Body of pancreas (tissue), 4 donors: ENCODE measurements around the gene STRBP.

Experiments used
- POLR2A ChIP-seq, 3 donors: fragments of 450-650 bp; IDR thresholded peaks; one replicate each; pipeline ENCODE4 v1.6.1; 2016; ENCODE audit warnings: antibody characterized with exemption in 3 of 3, mild to moderate bottlenecking in 2 of 3
- TF ChIP-seq, protein P1 (sequence below), 7 experiments: fragments of 450-650 bp in 4 of 7; fragments of 200-600 bp in 3 of 7; sonication (generic) in 3 of 7; IDR thresholded peaks; one replicate each; pipeline ENCODE4 v1.5.1; 2016 to 2019; ENCODE audit warnings: antibody characterized with exemption in 7 of 7

DNA sequence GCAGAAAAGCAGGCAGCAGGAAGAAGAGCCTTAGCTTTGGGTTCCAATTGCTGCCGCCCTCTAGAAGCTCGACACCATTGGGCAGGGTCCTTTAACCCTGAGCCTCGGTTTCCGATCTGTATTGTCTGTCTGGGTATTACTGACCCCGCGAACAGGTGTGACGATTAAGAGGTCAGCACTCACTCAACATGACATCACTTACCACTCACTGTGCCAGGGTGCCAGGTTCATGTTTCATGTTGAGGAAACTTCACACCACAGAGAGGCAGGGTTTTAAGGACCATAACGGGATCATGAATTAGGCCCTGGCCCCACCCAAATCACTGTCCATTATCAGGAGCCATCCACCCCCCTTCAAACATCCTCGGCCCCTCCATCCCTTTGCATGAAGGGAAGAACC lies 159.4 kb downstream of the STRBP start:
- TF ChIP-seq, protein P1, sequence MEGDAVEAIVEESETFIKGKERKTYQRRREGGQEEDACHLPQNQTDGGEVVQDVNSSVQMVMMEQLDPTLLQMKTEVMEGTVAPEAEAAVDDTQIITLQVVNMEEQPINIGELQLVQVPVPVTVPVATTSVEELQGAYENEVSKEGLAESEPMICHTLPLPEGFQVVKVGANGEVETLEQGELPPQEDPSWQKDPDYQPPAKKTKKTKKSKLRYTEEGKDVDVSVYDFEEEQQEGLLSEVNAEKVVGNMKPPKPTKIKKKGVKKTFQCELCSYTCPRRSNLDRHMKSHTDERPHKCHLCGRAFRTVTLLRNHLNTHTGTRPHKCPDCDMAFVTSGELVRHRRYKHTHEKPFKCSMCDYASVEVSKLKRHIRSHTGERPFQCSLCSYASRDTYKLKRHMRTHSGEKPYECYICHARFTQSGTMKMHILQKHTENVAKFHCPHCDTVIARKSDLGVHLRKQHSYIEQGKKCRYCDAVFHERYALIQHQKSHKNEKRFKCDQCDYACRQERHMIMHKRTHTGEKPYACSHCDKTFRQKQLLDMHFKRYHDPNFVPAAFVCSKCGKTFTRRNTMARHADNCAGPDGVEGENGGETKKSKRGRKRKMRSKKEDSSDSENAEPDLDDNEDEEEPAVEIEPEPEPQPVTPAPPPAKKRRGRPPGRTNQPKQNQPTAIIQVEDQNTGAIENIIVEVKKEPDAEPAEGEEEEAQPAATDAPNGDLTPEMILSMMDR (IDR thresholded peaks at IDR 0.05): no peak
- no peak for TF ChIP-seq POLR2A (IDR thresholded peaks at IDR 0.05)
